H9 (cell line): Measurements from ENCODE around the gene NEURL1B. TPM values are rescaled to one million over a fixed set of nuclear protein-coding genes. Genes with fewer than 3 reads are reported as not detected.

Experiments
- DNase-seq: peaks from one replicate; pipeline ENCODE4 v3.0.0-alpha.2; 2017
- H2AFZ ChIP-seq: one replicate; pipeline ENCODE4 v1.6.1; 2013; ENCODE audit warnings: mild to moderate bottlenecking, low read length, control low read depth, moderate library complexity
- H2AK5ac ChIP-seq: 2 replicates; pipeline ENCODE4 v1.6.1; 2013; ENCODE audit warnings: low read length, control low read depth, mixed read lengths; ENCODE audit not compliant: insufficient read length
- H2BK120ac ChIP-seq: one replicate; pipeline ENCODE4 v1.6.1; 2013; ENCODE audit warnings: low read depth, mild to moderate bottlenecking, low read length, control low read depth, inconsistent platforms; ENCODE audit not compliant: poor library complexity, severe bottlenecking
- H2BK12ac ChIP-seq: 2 replicates; pipeline ENCODE4 v1.6.1; 2013; ENCODE audit warnings: low read length, control low read depth, mixed read lengths, low read depth; ENCODE audit not compliant: insufficient read length
- H2BK15ac ChIP-seq: 2 replicates; pipeline ENCODE4 v1.6.1; 2013; ENCODE audit warnings: low read depth, low read length, control low read depth
- H2BK20ac ChIP-seq: one replicate; pipeline ENCODE4 v1.6.1; 2013; ENCODE audit warnings: low read depth, mild to moderate bottlenecking, low read length, control low read depth, inconsistent platforms; ENCODE audit not compliant: poor library complexity, severe bottlenecking
- H2BK5ac ChIP-seq: 2 replicates; pipeline ENCODE4 v1.6.1; 2013; ENCODE audit warnings: low read length, control low read depth, mixed read lengths; ENCODE audit not compliant: insufficient read length
- H3K14ac ChIP-seq: 2 replicates; pipeline ENCODE4 v1.6.1; 2013; ENCODE audit warnings: low read length, control low read depth; ENCODE audit not compliant: insufficient read depth
- H3K18ac ChIP-seq: 2 replicates; pipeline ENCODE4 v1.6.1; 2013; ENCODE audit warnings: low read depth, mild to moderate bottlenecking, mixed read lengths, low read length, control low read depth; ENCODE audit not compliant: insufficient read length
- H3K23ac ChIP-seq: 2 replicates; pipeline ENCODE4 v1.6.1; 2013; ENCODE audit warnings: low read length, control low read depth, mixed read lengths, low read depth; ENCODE audit not compliant: insufficient read length
- H3K23me2 ChIP-seq: 2 replicates; pipeline ENCODE4 v1.6.1; 2013; ENCODE audit warnings: low read depth, mild to moderate bottlenecking, mixed read lengths, low read length, control low read depth; ENCODE audit not compliant: insufficient read length, poor library complexity, severe bottlenecking
- H3K27ac ChIP-seq: 2 replicates; pipeline ENCODE4 v1.5.1; 2013; ENCODE audit warnings: low read length, control low read depth, mixed read lengths, low read depth; ENCODE audit not compliant: insufficient read length
- H3K27me3 ChIP-seq: 2 replicates; pipeline ENCODE4 v1.6.1; 2013; ENCODE audit warnings: low read length, control low read depth, inconsistent platforms; ENCODE audit not compliant: insufficient read depth
- H3K4ac ChIP-seq: 2 replicates; pipeline ENCODE4 v1.6.1; 2013; ENCODE audit warnings: low read depth, mild to moderate bottlenecking, control low read depth, inconsistent platforms, low read length, moderate library complexity
- H3K4me1 ChIP-seq: 2 replicates; pipeline ENCODE4 v1.6.1; 2013; ENCODE audit warnings: low read length, control low read depth, inconsistent platforms; ENCODE audit not compliant: insufficient read depth
- H3K4me2 ChIP-seq: 2 replicates; pipeline ENCODE4 v1.6.1; 2013; ENCODE audit warnings: low read length, control low read depth, mixed read lengths; ENCODE audit not compliant: insufficient read length, insufficient read depth
- H3K56ac ChIP-seq: 2 replicates; pipeline ENCODE4 v1.6.1; 2013; ENCODE audit warnings: low read depth, mild to moderate bottlenecking, mixed read lengths, low read length, control low read depth; ENCODE audit not compliant: insufficient read length
- H3K79me1 ChIP-seq: 2 replicates; pipeline ENCODE4 v1.6.1; 2013; ENCODE audit warnings: low read depth, mild to moderate bottlenecking, moderate library complexity, low read length, control low read depth, inconsistent platforms; ENCODE audit not compliant: insufficient read depth, poor library complexity, severe bottlenecking
- H3K79me2 ChIP-seq: 2 replicates; pipeline ENCODE4 v1.6.1; 2013; ENCODE audit warnings: low read length, control low read depth, inconsistent platforms; ENCODE audit not compliant: insufficient read depth
- H3K9ac ChIP-seq: 2 replicates; pipeline ENCODE4 v1.6.1; 2013; ENCODE audit warnings: low read length, control low read depth, mixed read lengths; ENCODE audit not compliant: insufficient read length; ENCODE audit errors: extremely low read depth
- H3K9me3 ChIP-seq: one replicate; pipeline ENCODE4 v1.6.1; 2013; ENCODE audit warnings: low read depth, low read length, inconsistent platforms; ENCODE audit not compliant: control insufficient read depth
- H3T11ph ChIP-seq: one replicate; pipeline ENCODE4 v1.6.1; 2013; ENCODE audit warnings: mild to moderate bottlenecking, low read length, control low read depth, inconsistent platforms
- H4K20me1 ChIP-seq: one replicate; pipeline ENCODE4 v1.6.1; 2013; ENCODE audit not compliant: control insufficient read depth, insufficient read length, insufficient read depth
- H4K5ac ChIP-seq: 2 replicates; pipeline ENCODE4 v1.6.1; 2013; ENCODE audit warnings: low read depth, mild to moderate bottlenecking, mixed read lengths, low read length, control low read depth; ENCODE audit not compliant: insufficient read length
- H4K8ac ChIP-seq: replicated peaks from 2 replicates; pipeline ENCODE4 v1.6.1; 2013; ENCODE audit warnings: low read length, control low read depth, mixed read lengths, low read depth; ENCODE audit not compliant: insufficient read length
- H4K91ac ChIP-seq: 2 replicates; pipeline ENCODE4 v1.6.1; 2013; ENCODE audit warnings: low read depth, mild to moderate bottlenecking, moderate library complexity, mixed read lengths, low read length, control low read depth; ENCODE audit not compliant: insufficient read length
- H3K27ac Mint-ChIP-seq, 3 experiments: 2 replicates in 2 of 3; 3 replicates in 1 of 3; pipeline ENCODE4 v1.8.0; 2020 to 2021; ENCODE audit warnings: mixed read lengths in 3 of 3, mild to moderate bottlenecking in 1 of 3, moderate library complexity in 1 of 3
- H3K27me3 Mint-ChIP-seq: 2 replicates; pipeline ENCODE4 v1.8.0; 2021; ENCODE audit warnings: low read depth, mild to moderate bottlenecking, moderate library complexity, mixed read lengths
- H3K36me3 Mint-ChIP-seq, 3 experiments: 2 replicates in 2 of 3; 3 replicates in 1 of 3; pipeline ENCODE4 v1.8.0; 2020 to 2021; ENCODE audit warnings: low read depth in 3 of 3, mixed read lengths in 3 of 3; ENCODE audit not compliant: insufficient read depth in 1 of 3
- H3K4me1 Mint-ChIP-seq, 2 experiments: 2 replicates each; pipeline ENCODE4 v1.8.0; 2020; ENCODE audit warnings: mixed read lengths in 2 of 2
- H3K4me3 Mint-ChIP-seq, 2 experiments: 2 replicates in 1 of 2; 3 replicates in 1 of 2; pipeline ENCODE4 v1.8.0; 2020 to 2021; ENCODE audit warnings: mild to moderate bottlenecking in 2 of 2, mixed read lengths in 2 of 2, moderate library complexity in 1 of 2
- H3K9me3 Mint-ChIP-seq, 2 experiments: 2 replicates in 1 of 2; 3 replicates in 1 of 2; pipeline ENCODE4 v1.8.0; 2020; ENCODE audit warnings: mild to moderate bottlenecking in 2 of 2, mixed read lengths in 2 of 2, moderate library complexity in 1 of 2
- CTCF ChIP-seq: fragments of 200-600 bp; sonication (generic); conservative IDR thresholded peaks from 3 replicates; pipeline ENCODE4 v1.8.0; 2021; ENCODE audit warnings: antibody characterized with exemption, mild to moderate bottlenecking
- WGBS: extraction: QIAGEN DNeasy Blood & Tissue Kit; methylation state at CpG from one replicate; pipeline ENCODE4 v1.1.7; 2013; ENCODE audit warnings: missing lambda C conversion rate, low lambda C conversion rate, mixed read lengths; ENCODE audit not compliant: insufficient read length; ENCODE audit errors: extremely low coverage; 5-methylcytosine and 5-hydroxymethylcytosine counted together
- total RNA-seq: library from RNA; stranded (reverse); gene quantifications from 2 replicates; pipeline ENCODE4 v1.2.1, GENCODE V29; 2021

NEURL1B gene
- total RNA-seq, 1 experiment from 2014 or later, result 3.6 TPM

GRCh38 chr5:172697123-172698121, 56.4 kb downstream of the NEURL1B start:
- Histone ChIP-seq H3K79me1 (no peaks in the 10 kb centered on the region), H3K4ac (no peak overlapping the region), H3K14ac (peak overlapping the region; percentile 79), H2BK12ac (no peak overlapping the region), H2BK15ac (no peak overlapping the region), H3K27ac (no peak overlapping the region), H2BK120ac (no peak overlapping the region), H2BK20ac (no peak overlapping the region), H3K4me1 (peaks cover 5% of the 10 kb centered on the region; the same call in 1 of the 2 replicates), H3K18ac (peak overlapping the region; percentile 52), H4K91ac (no peak overlapping the region), H2AK5ac (no peak overlapping the region), H3K27me3 (no peaks in the 10 kb centered on the region; the same call in 1 of the 2 replicates), H3K79me2 (no peaks in the 10 kb centered on the region), H2BK5ac (no peak overlapping the region), H4K20me1 (no peaks in the 10 kb centered on the region), H3K23ac (no peak overlapping the region), H3K9ac (peak overlapping the region; percentile 21), H3K23me2 (peaks cover 5% of the 10 kb centered on the region), H3K4me2 (peak overlapping the region; percentile 62), H2AFZ (no peak overlapping the region), H3K9me3 (no peaks in the 10 kb centered on the region), H4K5ac (no peak overlapping the region), H3T11ph (no peak overlapping the region), H4K8ac (no peak overlapping the region), H3K56ac (no peak overlapping the region)
- peak; percentile 92 for TF ChIP-seq CTCF
- Mint-ChIP-seq H3K9me3 (no peaks in the 10 kb centered on the region), H3K4me3 (peak overlapping the region; percentile 54 to 63), H3K36me3 (no peaks in the 10 kb centered on the region), H3K4me1 (peaks cover 48 to 62% of the 10 kb centered on the region in 2 experiments), H3K27ac (peak overlapping the region in 1 of 3 experiments; percentile 31; a peak in 1 of 7 replicates), H3K27me3 (peaks cover 49% of the 10 kb centered on the region)
- DNase-seq, result peak; percentile 90
- no CpG with 5 or more reads among the region's 36 CpGs for WGBS
